HG02884 (cell line): Measurements from ENCODE around the gene SOD3.

ENCODE experiments used
- ATAC-seq: cut with Tn5 transposase; IDR thresholded peaks from one replicate; pipeline ENCODE4 v1.9.1; 2021; ENCODE audit warnings: mild to moderate bottlenecking, moderate library complexity; ENCODE audit not compliant: unreplicated experiment

SOD3 gene

GRCh38 chr4:24801136-24801855, 5.9 kb downstream of the SOD3 start:
- no peak for ATAC-seq

- ATAC-seq, result no peak
Measured at GRCh38 chr4:24802648-24803047, 7.3 kb downstream of the SOD3 start.

GRCh38 chr4:24805067-24805466, 9.7 kb downstream of the SOD3 start:
- no peak for ATAC-seq

- ATAC-seq, result no peak
Measured at GRCh38 chr4:24805566-24805965, 10.2 kb downstream of the SOD3 start.

GRCh38 chr4:24806206-24806990, 11.0 kb downstream of the SOD3 start:
- no peak for ATAC-seq

GRCh38 chr4:24807611-24808010, 12.2 kb downstream of the SOD3 start:
- ATAC-seq, result no peak

- no peak for ATAC-seq
Measured at GRCh38 chr4:24808261-24808660, 12.9 kb downstream of the SOD3 start.

- ATAC-seq, result no peak
Measured at GRCh38 chr4:24808955-24809354, 13.6 kb downstream of the SOD3 start.

GRCh38 chr4:24809376-24809775, 14.0 kb downstream of the SOD3 start:
- ATAC-seq, result no peak

- ATAC-seq, result no peak
Measured at GRCh38 chr4:24809815-24810405, 14.5 kb downstream of the SOD3 start.

- no peak for ATAC-seq
Measured at GRCh38 chr4:24810871-24811631, 15.7 kb downstream of the SOD3 start.

- no peak for ATAC-seq
Measured at GRCh38 chr4:24813732-24814131, 18.4 kb downstream of the SOD3 start.

GRCh38 chr4:24816797-24817196, 21.4 kb downstream of the SOD3 start:
- ATAC-seq, result no peak

GRCh38 chr4:24820541-24820940, 25.2 kb downstream of the SOD3 start:
- ATAC-seq, result no peak

GRCh38 chr4:24824720-24825119, 29.3 kb downstream of the SOD3 start:
- ATAC-seq, result no peak

GRCh38 chr4:24831637-24832036, 36.3 kb downstream of the SOD3 start:
- peak; percentile 53 for ATAC-seq

- ATAC-seq, result no peak
Measured at GRCh38 chr4:24835696-24836095, 40.3 kb downstream of the SOD3 start.

GRCh38 chr4:24836661-24837242, 41.4 kb downstream of the SOD3 start:
- ATAC-seq, result peak; percentile 53

GRCh38 chr4:24837336-24837735, 42.0 kb downstream of the SOD3 start:
- ATAC-seq, result no peak

GRCh38 chr4:24837781-24838180, 42.4 kb downstream of the SOD3 start:
- no peak for ATAC-seq

- no peak for ATAC-seq
Measured at GRCh38 chr4:24840362-24840761, 45.0 kb downstream of the SOD3 start.
